Stimulated activated naive CD4-positive, alpha-beta T cell (primary cell): Measurements from ENCODE around the gene TK1.
"Not testable (repeated sequence)": the region's sequence is repeated elsewhere in the genome, so short reads cannot be mapped to it uniquely, and the experiment has no call there.

Experiments
- DNase-seq, 6 experiments: peaks; one replicate each; lab custom pipeline; 2025; lab: John Stamatoyannopoulos, UW

Gene TK1

GRCh38 chr17:78148286-78149016 is 38.4 kb downstream of the TK1 start:
- no peak for DNase-seq

DNA sequence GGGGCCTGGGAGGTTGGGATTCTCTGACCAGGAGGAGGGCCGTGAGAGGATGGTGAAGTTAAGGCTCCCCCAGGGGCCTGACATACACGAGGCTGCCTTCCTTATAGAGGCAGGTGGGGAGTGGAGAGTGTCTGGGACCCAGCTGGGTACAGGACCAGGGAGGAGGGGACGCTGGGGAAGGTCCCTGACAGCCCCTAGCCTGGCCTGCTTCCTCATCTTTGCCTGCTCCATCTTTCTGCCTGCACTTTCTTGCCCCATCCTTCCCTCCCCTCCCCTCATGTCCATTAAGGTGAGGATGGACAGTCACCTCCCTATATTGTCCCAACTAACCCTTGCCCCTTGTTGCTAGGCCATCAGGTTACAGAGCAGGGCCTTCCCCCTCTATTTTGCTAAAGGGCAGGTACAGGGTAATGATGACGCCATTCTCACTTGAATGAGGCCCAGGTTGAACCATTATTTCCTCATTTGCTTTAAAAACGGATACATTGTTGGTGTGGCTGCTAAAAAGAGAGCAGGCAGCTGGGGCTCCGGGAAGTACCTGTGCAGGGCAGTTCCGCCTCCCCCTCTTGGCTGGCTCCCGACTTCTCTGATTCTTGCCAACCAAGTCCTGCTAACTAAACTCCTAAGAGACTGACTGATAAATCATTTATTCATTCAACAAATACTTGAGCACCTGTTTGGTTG is 39.4 kb downstream of the TK1 start:
- DNase-seq, result peak in 2 of 6 experiments; percentile 12 to 41

DNA sequence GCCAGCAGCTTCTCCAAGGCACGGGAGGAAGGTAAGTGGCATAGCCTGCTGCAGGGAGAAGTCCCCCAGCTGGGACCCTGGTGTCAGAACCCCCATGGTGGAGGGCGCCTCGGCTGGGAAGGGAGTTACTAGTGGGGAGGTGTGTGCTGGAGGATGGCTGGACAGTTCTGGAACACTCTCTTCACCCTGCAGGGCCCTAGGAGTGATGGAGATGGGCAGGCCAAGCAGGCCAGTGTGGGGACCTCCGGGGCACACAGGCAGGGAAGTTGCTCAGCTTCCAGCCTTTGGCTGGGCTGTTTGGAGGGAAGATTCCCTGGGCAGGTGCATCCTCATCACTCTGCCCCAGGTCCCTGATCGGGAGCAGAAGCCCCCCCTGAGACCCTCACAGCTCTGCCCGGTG is 40.0 kb downstream of the TK1 start:
- no peak for DNase-seq

DNA sequence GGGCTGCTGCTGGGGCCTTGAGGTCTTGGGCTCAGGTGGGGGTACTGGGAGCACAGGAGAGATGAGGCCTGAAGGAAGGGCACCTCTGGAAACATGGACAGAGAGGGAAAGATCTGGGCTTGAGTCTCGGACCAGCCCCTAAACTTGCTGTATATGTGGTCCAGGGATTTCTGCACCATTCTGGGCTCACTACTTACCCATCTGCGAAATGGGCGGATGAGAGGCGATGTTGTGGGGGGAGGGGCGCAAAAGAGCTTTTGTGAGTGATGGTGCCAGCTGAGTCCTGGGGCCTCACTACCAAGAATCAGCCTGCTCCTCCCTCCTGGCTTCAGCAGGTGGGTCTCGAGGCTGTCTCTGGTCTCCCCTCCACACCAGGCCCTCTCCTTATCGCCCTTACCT is 40.4 kb downstream of the TK1 start:
- DNase-seq, result no peak

DNA sequence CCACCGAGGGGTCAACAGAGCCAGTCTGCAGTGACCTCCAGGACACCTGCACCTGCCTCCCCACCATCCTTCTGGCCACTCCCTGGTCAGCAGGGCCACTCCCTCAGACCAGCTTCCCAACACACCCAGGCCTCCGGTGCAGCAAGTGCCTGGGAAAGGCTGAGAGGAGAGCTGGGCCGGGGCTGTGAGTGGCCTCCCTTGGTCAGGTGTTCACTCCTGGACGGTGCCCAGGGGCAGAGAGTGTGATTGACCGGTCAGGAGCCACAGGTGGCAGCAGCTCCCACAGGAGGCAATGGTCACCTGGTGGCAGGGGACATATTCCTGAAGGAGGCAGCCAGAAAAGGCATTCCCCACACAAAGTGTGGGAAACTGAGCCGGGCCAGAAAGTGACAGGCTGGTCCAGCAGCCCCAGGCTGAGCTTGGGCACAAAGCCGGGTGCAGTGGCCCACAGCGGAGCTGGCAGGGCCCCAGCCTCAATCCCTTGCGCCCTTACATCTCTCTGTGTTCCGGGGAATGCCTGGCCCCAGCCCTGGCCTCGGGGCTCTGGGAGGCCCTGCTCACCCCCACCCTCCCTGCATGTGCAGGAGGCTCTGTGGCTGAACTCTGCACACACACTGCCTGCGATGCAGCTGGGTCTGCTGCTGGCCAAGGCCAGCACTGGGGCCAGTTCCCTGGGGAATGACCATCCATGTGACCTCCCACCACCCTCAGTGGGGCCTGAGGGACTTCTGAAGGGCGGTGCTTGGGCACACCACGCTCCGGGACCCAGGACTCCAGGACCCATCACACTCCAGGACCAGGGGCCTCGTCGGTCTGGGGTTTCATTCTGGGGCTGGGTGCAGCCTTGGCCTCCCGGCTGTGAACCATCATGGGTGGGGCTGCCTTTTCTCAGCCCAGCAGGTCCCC is 41.9 kb downstream of the TK1 start:
- DNase-seq, result no peak

GRCh38 chr17:78144147-78144719 is 42.6 kb downstream of the TK1 start:
- DNase-seq, result peak in 1 of 6 experiments; percentile 27

- no peak for DNase-seq
Measured at GRCh38 chr17:78143214-78144146, 43.4 kb downstream of the TK1 start.

DNA sequence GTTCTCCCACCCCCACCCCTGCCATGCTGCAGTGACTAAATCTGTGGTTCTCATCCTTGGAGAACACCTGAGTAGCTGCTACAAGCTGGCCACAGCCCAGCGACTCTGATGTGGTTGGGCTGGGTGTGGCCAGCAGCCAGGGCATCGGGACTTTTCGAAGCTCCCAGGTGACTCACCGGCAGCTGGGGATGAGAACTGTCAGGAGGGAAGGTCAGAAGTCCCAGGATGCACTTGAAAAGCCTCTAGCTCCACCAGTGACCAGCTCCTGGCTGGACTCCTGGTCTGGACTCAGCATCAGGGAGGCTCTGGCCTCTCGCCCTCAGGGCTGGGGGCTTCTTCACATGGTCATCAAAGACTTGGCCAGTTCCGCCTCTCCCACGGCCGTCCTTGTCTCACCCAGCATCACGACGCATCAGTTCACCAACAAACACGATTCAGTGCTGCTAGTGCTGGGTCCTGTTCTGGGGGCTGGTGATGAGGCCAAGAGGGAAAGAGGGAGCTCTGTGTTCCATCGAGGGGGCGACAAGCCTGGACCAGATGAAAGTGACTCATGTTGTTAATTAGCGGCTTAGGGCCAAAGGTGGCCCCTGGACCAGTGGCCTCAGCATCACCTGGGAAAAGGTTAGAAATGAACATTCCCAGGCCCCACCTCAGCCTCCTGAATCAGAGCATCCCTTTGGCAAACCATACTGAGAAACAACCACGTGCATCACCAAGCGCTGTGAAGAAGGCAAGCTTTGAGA is 44.6 kb downstream of the TK1 start:
- no peak for DNase-seq

GRCh38 chr17:78141437-78142118 is 45.3 kb downstream of the TK1 start:
- no peak for DNase-seq

DNA sequence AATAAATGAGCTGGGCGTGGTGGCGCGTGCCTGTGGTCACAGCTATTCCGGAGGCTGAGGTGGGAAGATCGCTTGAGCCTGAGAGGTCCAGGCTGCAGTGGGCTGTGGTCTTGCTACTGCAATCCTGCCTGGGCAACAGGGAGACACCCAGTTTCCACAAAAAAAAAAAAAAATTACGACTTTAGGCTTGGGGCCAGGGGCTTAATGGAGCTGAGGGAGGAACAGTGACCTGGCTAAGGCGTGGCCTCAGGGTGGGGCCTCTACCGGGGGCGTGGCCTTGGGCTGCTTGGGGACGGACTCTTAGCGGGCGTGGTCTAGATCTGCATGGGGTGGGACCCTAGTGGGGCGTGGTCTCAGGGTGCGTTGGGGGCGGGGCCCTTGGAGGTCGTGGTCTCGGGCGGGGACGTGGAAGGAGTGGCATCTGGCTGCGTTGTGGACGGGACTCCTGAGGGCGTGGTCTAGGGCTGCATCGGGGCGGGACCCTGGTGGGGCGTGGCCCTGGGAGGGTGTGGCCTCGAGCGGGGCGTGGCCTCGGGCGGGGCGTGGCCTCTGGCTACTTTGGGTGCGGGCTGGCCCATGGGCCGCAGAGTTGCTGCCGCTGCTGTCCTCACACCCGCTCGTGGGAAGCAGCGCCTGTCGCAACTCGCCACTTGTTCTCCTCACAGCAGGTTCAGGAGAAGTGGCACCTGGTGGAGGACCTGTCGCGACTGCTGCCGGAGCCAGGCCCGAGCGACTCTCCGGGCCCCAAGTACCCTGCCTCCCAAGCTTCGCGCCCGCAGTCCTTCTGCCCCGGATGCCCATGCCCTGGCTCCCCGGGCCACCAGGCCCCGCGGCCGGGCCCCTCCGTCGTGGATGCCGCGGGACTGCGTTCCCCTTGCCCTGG is 46.4 kb downstream of the TK1 start:
- peak; percentile 89 to 97 (median 96) for DNase-seq

GRCh38 chr17:78139861-78140168 is 47.0 kb downstream of the TK1 start:
- DNase-seq, result not testable (repeated sequence)

- DNase-seq, result no peak
Measured at GRCh38 chr17:78138204-78139060, 48.4 kb downstream of the TK1 start.

GRCh38 chr17:78137392-78138203 is 49.3 kb downstream of the TK1 start:
- DNase-seq, result peak in 5 of 6 experiments; percentile 34 to 65 (median 55)

GRCh38 chr17:78135858-78136500 is 50.9 kb downstream of the TK1 start:
- DNase-seq, result no peak

DNA sequence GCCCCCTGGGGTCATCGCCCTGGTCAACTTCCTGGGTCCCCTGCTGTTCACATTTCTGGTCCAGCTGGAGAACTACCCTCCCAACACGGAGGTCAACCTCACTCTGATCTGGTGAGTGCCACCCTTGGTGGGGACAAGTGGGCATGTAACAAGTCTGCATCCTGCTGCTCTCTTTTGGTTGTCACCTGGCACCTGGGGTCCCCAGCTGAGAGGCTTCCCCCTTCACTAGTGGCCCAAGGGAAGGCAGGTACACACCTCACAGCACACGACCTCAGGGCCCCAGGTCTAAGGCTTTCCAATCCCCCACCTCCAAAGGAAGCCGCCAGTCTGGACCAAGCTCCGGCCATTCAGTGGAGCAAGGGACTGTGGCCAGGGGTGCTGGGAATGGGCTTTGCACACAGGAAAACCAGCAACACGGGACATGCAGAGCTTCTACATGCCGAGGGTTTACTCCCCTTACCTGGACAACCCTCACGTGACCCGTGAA is 51.9 kb downstream of the TK1 start:
- DNase-seq, result no peak
